Measurements from ENCODE around the gene FAM117B. TPM values are rescaled to one million over a fixed set of nuclear protein-coding genes. Genes with fewer than 3 reads are reported as not detected.

Gene FAM117B
- total RNA-seq, 4 donors from 2014 or later = 9.2 to 17.5 (median 12.5) TPM

- WGBS, 2 donors = 75 to 77% methylated on average over 5 of the region's 5 CpGs
- Histone ChIP-seq H3K27ac (peak overlapping the region in 3 of 4 donors; percentile 24 to 48 (median 31)), H3K27me3 (no peaks in the 10 kb centered on the region)
These were observed 8.5 kb downstream of the FAM117B start for GRCh38 chr2:202643012-202643858.

DNA sequence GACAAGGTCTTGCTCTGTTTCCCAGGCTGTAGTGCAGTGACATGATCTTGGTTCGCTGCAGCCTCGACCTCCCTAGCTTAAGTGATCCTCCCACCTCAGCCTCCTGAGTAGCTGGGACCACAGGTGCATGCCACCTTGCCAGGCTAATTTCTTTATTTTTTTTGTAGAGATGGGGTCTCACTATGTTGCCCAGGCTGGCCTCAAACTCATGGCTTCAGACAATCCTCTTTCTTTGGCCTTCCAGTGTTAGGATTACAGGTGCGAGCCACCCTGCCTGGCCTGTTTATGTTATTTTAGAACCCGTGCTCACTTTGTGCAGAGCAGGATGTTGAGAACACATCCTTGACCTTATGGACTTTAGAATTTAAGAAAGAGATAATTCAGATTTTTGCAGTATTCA, 17.4 kb downstream of the FAM117B start:
- Histone ChIP-seq H3K9me3 (no peaks in the 10 kb centered on the region), H3K27me3 (no peaks in the 10 kb centered on the region), H3K4me1 (peaks cover 0 to 27% (median 2%) of the 10 kb centered on the region in 4 donors), H3K4me3 (no peak overlapping the region), H3K36me3 (no peaks in the 10 kb centered on the region), H3K27ac (no peak overlapping the region)
- 89 to 93% methylated on average over 4 of the region's 4 CpGs for WGBS, 2 donors
- TF ChIP-seq, protein P1, sequence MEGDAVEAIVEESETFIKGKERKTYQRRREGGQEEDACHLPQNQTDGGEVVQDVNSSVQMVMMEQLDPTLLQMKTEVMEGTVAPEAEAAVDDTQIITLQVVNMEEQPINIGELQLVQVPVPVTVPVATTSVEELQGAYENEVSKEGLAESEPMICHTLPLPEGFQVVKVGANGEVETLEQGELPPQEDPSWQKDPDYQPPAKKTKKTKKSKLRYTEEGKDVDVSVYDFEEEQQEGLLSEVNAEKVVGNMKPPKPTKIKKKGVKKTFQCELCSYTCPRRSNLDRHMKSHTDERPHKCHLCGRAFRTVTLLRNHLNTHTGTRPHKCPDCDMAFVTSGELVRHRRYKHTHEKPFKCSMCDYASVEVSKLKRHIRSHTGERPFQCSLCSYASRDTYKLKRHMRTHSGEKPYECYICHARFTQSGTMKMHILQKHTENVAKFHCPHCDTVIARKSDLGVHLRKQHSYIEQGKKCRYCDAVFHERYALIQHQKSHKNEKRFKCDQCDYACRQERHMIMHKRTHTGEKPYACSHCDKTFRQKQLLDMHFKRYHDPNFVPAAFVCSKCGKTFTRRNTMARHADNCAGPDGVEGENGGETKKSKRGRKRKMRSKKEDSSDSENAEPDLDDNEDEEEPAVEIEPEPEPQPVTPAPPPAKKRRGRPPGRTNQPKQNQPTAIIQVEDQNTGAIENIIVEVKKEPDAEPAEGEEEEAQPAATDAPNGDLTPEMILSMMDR (IDR thresholded peaks at IDR 0.05) = no peak
- no peak for TF ChIP-seq EP300 (IDR thresholded peaks at IDR 0.05)
- TF ChIP-seq POLR2A (IDR thresholded peaks at IDR 0.05) = no peak
- DNase-seq (ENCODE audit: low spot score in 2 of 2) = no peak

More at GRCh38 chr2:202643012-202643858, 8.5 kb downstream of the FAM117B start:
- Histone ChIP-seq H3K9me3 (no peaks in the 10 kb centered on the region), H3K4me1 (peaks cover 0 to 26% (median 11%) of the 10 kb centered on the region in 4 donors), H3K4me3 (no peak overlapping the region), H3K36me3 (no peaks in the 10 kb centered on the region)
- no peak for TF ChIP-seq EP300 (IDR thresholded peaks at IDR 0.05)
- no peak for TF ChIP-seq POLR2A (IDR thresholded peaks at IDR 0.05)
- TF ChIP-seq, protein P1 (IDR thresholded peaks at IDR 0.05) = no peak
- DNase-seq (ENCODE audit: low spot score in 2 of 2) = no peak

DNA sequence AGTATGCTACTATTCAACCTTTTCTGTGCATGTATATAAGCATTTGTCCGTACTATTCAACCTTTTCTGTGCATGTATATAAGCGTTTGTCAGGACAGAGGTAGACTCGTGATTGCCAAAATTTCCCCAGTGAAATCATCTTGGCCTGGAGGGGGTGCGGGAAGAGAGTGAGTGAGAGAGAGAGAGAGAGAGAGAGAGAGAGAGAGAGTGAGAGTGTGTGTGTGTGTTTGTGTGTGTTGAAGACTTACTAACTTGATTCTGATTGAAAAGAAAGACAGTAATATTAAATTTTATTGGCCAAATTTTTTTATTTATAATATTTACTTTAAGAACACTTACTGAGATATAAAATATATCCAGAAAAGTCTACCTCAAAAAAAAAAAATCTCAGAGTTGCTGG, 19.1 kb downstream of the FAM117B start:
- Histone ChIP-seq H3K36me3 (no peaks in the 10 kb centered on the region), H3K27ac (no peak overlapping the region), H3K27me3 (no peaks in the 10 kb centered on the region), H3K4me3 (no peak overlapping the region), H3K4me1 (peaks cover 0 to 20% (median 0%) of the 10 kb centered on the region in 4 donors), H3K9me3 (no peaks in the 10 kb centered on the region)
- 84 to 87% methylated on average over 4 of the region's 4 CpGs for WGBS, 2 donors
- DNase-seq (ENCODE audit: low spot score in 2 of 2) = no peak
- TF ChIP-seq POLR2A (IDR thresholded peaks at IDR 0.05) = no peak
- no peak for TF ChIP-seq EP300 (IDR thresholded peaks at IDR 0.05)

DNA sequence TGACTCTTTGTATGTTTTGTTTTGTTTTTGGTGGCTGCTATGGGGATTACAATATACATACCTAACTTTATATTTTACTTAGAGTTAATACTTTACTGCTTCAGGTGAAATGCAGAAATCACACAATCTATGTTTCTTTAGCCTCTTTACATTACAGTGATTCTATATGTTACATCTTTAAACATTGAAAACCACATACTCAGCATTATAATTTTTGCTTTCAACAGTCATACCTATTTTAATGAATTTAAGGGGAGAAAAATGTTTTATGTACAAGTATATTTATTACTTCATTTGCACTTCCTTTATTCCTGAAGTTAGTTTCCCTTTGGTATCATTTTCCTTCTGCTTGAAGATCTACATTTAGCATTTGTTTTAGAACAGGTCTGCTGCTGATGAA, 23.1 kb downstream of the FAM117B start:
- no peak overlapping the region for H3K4me3 ChIP-seq
- H3K9me3 ChIP-seq = no peaks in the 10 kb centered on the region
- peaks cover 0 to 20% (median 4%) of the 10 kb centered on the region in 4 donors for H3K4me1 ChIP-seq
- TF ChIP-seq POLR2A (IDR thresholded peaks at IDR 0.05) (no peak), EP300 (IDR thresholded peaks at IDR 0.05) (no peak)
- TF ChIP-seq, protein P1 (IDR thresholded peaks at IDR 0.05) = no peak
- H3K27me3 ChIP-seq = no peaks in the 10 kb centered on the region
- no peak overlapping the region for H3K27ac ChIP-seq
- DNase-seq (ENCODE audit: low spot score in 2 of 2) = no peak
- no peaks in the 10 kb centered on the region for H3K36me3 ChIP-seq

- TF ChIP-seq EP300 (IDR thresholded peaks at IDR 0.05) (no peak), POLR2A (IDR thresholded peaks at IDR 0.05) (no peak)
- TF ChIP-seq, protein P1 (IDR thresholded peaks at IDR 0.05) = no peak
- no peak overlapping the region for H3K4me3 ChIP-seq
- H3K4me1 ChIP-seq = peaks cover 0 to 9% (median 4%) of the 10 kb centered on the region in 4 donors
- DNase-seq (ENCODE audit: low spot score in 2 of 2) = no peak
- H3K9me3 ChIP-seq = no peaks in the 10 kb centered on the region
- H3K27me3 ChIP-seq = no peaks in the 10 kb centered on the region
- H3K27ac ChIP-seq = no peak overlapping the region
- no peaks in the 10 kb centered on the region for H3K36me3 ChIP-seq
- WGBS, 2 donors = 82 to 88% methylated on average over 2 of the region's 2 CpGs
These were observed 26.0 kb downstream of the FAM117B start for GRCh38 chr2:202660796-202661195.

Measured in tibial nerve (tissue), 4 donors.